ENCODE data around the gene DLG1.

- TF ChIP-seq POLR2A (IDR thresholded peaks at IDR 0.05) = no peak
- TF ChIP-seq, protein P1, sequence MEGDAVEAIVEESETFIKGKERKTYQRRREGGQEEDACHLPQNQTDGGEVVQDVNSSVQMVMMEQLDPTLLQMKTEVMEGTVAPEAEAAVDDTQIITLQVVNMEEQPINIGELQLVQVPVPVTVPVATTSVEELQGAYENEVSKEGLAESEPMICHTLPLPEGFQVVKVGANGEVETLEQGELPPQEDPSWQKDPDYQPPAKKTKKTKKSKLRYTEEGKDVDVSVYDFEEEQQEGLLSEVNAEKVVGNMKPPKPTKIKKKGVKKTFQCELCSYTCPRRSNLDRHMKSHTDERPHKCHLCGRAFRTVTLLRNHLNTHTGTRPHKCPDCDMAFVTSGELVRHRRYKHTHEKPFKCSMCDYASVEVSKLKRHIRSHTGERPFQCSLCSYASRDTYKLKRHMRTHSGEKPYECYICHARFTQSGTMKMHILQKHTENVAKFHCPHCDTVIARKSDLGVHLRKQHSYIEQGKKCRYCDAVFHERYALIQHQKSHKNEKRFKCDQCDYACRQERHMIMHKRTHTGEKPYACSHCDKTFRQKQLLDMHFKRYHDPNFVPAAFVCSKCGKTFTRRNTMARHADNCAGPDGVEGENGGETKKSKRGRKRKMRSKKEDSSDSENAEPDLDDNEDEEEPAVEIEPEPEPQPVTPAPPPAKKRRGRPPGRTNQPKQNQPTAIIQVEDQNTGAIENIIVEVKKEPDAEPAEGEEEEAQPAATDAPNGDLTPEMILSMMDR (IDR thresholded peaks at IDR 0.05) = no peak
- TF ChIP-seq POLR2AphosphoS5 (IDR thresholded peaks at IDR 0.05) = no peak
These were observed 233.6 kb downstream of the DLG1 start for GRCh38 chr3:197064771-197065170.
